H1 (cell line): ENCODE data around the gene GALNTL6. TPM values are rescaled to one million over a fixed set of nuclear protein-coding genes. Genes with fewer than 3 reads are reported as not detected.

Experiments used
- CTCF ChIA-PET: fragments of 300-600 bp; sonication (Branson Sonifier 250); formaldehyde crosslinking; loops from one replicate; lab custom pipeline; 2021; ENCODE audit not compliant: partially characterized antibody; lab: Charles Lee
- POLR2A ChIA-PET: fragments of 300-600 bp; sonication (Branson Sonifier 250); formaldehyde crosslinking; loops from one replicate; lab custom pipeline; 2021; ENCODE audit warnings: inconsistent platforms; ENCODE audit not compliant: partially characterized antibody; lab: Charles Lee
- DNase-seq, 2 experiments: peaks; one replicate each; pipeline versions ENCODE4 v3.0.0 to v3.0.0-alpha.2; 2010 to 2022; ENCODE audit warnings: low spot score in 2 of 2, low read depth in 1 of 2, mixed read lengths in 1 of 2
- FAIRE-seq: peaks from 2 replicates; lab custom pipeline; 2011; peaks lifted over from hg19 to GRCh38; lab: Jason Lieb, UNC
- H2AFZ ChIP-seq: 2 replicates; pipeline ENCODE4 v1.8.1; 2012; ENCODE audit warnings: low read length, inconsistent platforms
- H2AK5ac ChIP-seq: 2 replicates; pipeline ENCODE4 v1.6.1; 2013; ENCODE audit warnings: low read depth, low read length
- H2BK120ac ChIP-seq: replicated peaks from 2 replicates; pipeline ENCODE3; 2013; ENCODE audit warnings: low read depth, low read length, inconsistent platforms
- H2BK12ac ChIP-seq: 2 replicates; pipeline ENCODE4 v1.6.1; 2013; ENCODE audit warnings: low read depth, low read length
- H2BK15ac ChIP-seq: 2 replicates; pipeline ENCODE4 v1.6.1; 2013; ENCODE audit warnings: low read length
- H2BK20ac ChIP-seq: 2 replicates; pipeline ENCODE4 v1.6.1; 2013; ENCODE audit warnings: low read length
- H2BK5ac ChIP-seq: 2 replicates; pipeline ENCODE4 v1.6.1; 2013; ENCODE audit warnings: low read depth, low read length
- H3K14ac ChIP-seq: 2 replicates; pipeline ENCODE4 v1.6.1; 2013; ENCODE audit warnings: inconsistent platforms; ENCODE audit not compliant: insufficient read length
- H3K18ac ChIP-seq: 2 replicates; pipeline ENCODE4 v1.6.1; 2013; ENCODE audit warnings: low read length; ENCODE audit errors: extremely low read depth
- H3K23ac ChIP-seq: 2 replicates; pipeline ENCODE4 v1.6.1; 2013; ENCODE audit warnings: inconsistent platforms; ENCODE audit not compliant: insufficient read length
- H3K23me2 ChIP-seq: 2 replicates; pipeline ENCODE4 v1.6.1; 2013; ENCODE audit warnings: low read depth, low read length
- H3K27ac ChIP-seq: 2 replicates; pipeline ENCODE4 v1.6.1; 2011; ENCODE audit warnings: low read depth, low read length, inconsistent platforms
- H3K27me3 ChIP-seq, 4 experiments: replicated peaks in 1 of 4; 1 replicate in 1 of 4; 2 replicates in 3 of 4; pipeline versions ENCODE4 v1.6.1 to v1.8.1; 2011 to 2013; ENCODE audit warnings: low read length in 3 of 4, mild to moderate bottlenecking in 3 of 4, inconsistent platforms in 2 of 4, mixed read lengths in 2 of 4, moderate library complexity in 1 of 4; ENCODE audit not compliant: control insufficient read depth in 3 of 4, insufficient read depth in 3 of 4; ENCODE audit errors: extremely low read depth in 1 of 4
- H3K36me3 ChIP-seq, 4 experiments: 2 replicates each; pipeline versions ENCODE4 v1.6.1 to v1.8.1; 2011 to 2013; ENCODE audit warnings: mild to moderate bottlenecking in 4 of 4, low read length in 3 of 4, moderate library complexity in 2 of 4, control low read depth in 1 of 4, inconsistent platforms in 1 of 4; ENCODE audit not compliant: insufficient read depth in 4 of 4, control insufficient read depth in 2 of 4
- H3K4ac ChIP-seq: replicated peaks from 2 replicates; pipeline ENCODE3; 2013; ENCODE audit warnings: low read length, low read depth, mixed read lengths, inconsistent platforms; ENCODE audit not compliant: insufficient read length
- H3K4me1 ChIP-seq, 4 experiments: replicated peaks in 1 of 4; 1 replicate in 1 of 4; 2 replicates in 3 of 4; pipeline versions ENCODE4 v1.6.1 to v1.8.1; 2011 to 2013; ENCODE audit warnings: low read length in 3 of 4, inconsistent platforms in 2 of 4, mixed read lengths in 1 of 4; ENCODE audit not compliant: insufficient read depth in 4 of 4, control insufficient read depth in 3 of 4
- H3K4me2 ChIP-seq, 2 experiments: 2 replicates each; pipeline versions ENCODE4 v1.6.1 to v1.8.1; 2011 to 2013; ENCODE audit warnings: low read depth in 2 of 2, low read length in 2 of 2, control low read depth in 1 of 2, inconsistent platforms in 1 of 2, mild to moderate bottlenecking in 1 of 2; ENCODE audit not compliant: insufficient read depth in 1 of 2
- H3K4me3 ChIP-seq, 4 experiments: fragments of 200-600, 300-600 bp in 1 of 4; sonication (generic), shearing (Covaris generic), sonication (Bioruptor Twin) in 1 of 4; 2 replicates each; pipeline versions ENCODE4 v1.5.1 to v1.8.1; 2011 to 2016; ENCODE audit warnings: low read length in 4 of 4, low read depth in 3 of 4, control low read depth in 2 of 4, inconsistent platforms in 2 of 4, mild to moderate bottlenecking in 2 of 4, mixed read lengths in 1 of 4, moderate library complexity in 1 of 4; ENCODE audit not compliant: insufficient read depth in 2 of 4; ENCODE audit errors: extremely low read depth in 1 of 4
- H3K56ac ChIP-seq: replicated peaks from 2 replicates; pipeline ENCODE3; 2013; ENCODE audit warnings: low read depth, mild to moderate bottlenecking, mixed read lengths, low read length, inconsistent platforms; ENCODE audit not compliant: insufficient read length
- H3K79me1 ChIP-seq: 2 replicates; pipeline ENCODE4 v1.6.1; 2013; ENCODE audit warnings: low read depth, low read length, control low read depth
- H3K79me2 ChIP-seq, 2 experiments: 2 replicates each; pipeline versions ENCODE4 v1.6.1 to v1.8.1; 2012 to 2013; ENCODE audit warnings: low read length in 2 of 2, mild to moderate bottlenecking in 2 of 2, inconsistent platforms in 1 of 2; ENCODE audit not compliant: insufficient read depth in 2 of 2, control insufficient read depth in 1 of 2
- H3K9ac ChIP-seq, 4 experiments: replicated peaks in 1 of 4; 1 replicate in 1 of 4; 2 replicates in 3 of 4; pipeline versions ENCODE4 v1.6.1 to v1.8.1; 2011 to 2013; ENCODE audit warnings: low read depth in 3 of 4, low read length in 3 of 4, control low read depth in 2 of 4, mild to moderate bottlenecking in 2 of 4, moderate library complexity in 2 of 4, inconsistent platforms in 1 of 4; ENCODE audit errors: extremely low read depth in 1 of 4
- H3K9me3 ChIP-seq, 2 experiments: 2 replicates each; pipeline versions ENCODE4 v1.6.1 to v1.8.1; 2012 to 2013; ENCODE audit warnings: mild to moderate bottlenecking in 2 of 2, moderate library complexity in 2 of 2, control low read depth in 1 of 2, inconsistent platforms in 1 of 2, low read depth in 1 of 2, low read length in 1 of 2, mixed read lengths in 1 of 2; ENCODE audit not compliant: insufficient read depth in 2 of 2
- H4K20me1 ChIP-seq, 2 experiments: replicated peaks in 1 of 2; 2 replicates each; pipeline versions ENCODE3 to v1.8.1; 2011 to 2013; ENCODE audit warnings: inconsistent platforms in 2 of 2, low read length in 2 of 2, mild to moderate bottlenecking in 1 of 2; ENCODE audit not compliant: insufficient read depth in 2 of 2, control insufficient read depth in 1 of 2
- H4K5ac ChIP-seq: 2 replicates; pipeline ENCODE4 v1.6.1; 2013; ENCODE audit warnings: low read length, low read depth, mixed read lengths, inconsistent platforms; ENCODE audit not compliant: insufficient read length
- H4K8ac ChIP-seq: 2 replicates; pipeline ENCODE4 v1.8.0; 2013; ENCODE audit warnings: mild to moderate bottlenecking, moderate library complexity, low read length, inconsistent platforms; ENCODE audit not compliant: insufficient read depth; ENCODE audit errors: extremely low read depth
- H4K91ac ChIP-seq: replicated peaks from 2 replicates; pipeline ENCODE3; 2013; ENCODE audit warnings: low read length, mixed read lengths, inconsistent platforms; ENCODE audit not compliant: insufficient read length
- ASH2L ChIP-seq: fragments of 200-600, 300-600 bp; sonication (generic); IDR thresholded peaks from one replicate; pipeline ENCODE4 v1.7.1; 2017; ENCODE audit warnings: low read length
- BACH1 ChIP-seq: IDR thresholded peaks from 2 replicates; pipeline ENCODE4 v1.6.1; 2012; ENCODE audit warnings: low read length, improper control_type of control experiment
- CBX8 ChIP-seq: fragments of 300-800, 300-1000 bp; sonication (generic); IDR thresholded peaks from 2 replicates; pipeline ENCODE4 v1.7.1; 2016; ENCODE audit warnings: low read depth, low read length, borderline replicate concordance
- CREB1 ChIP-seq: IDR thresholded peaks from 2 replicates; pipeline ENCODE4 v1.6.1; 2012; ENCODE audit warnings: inconsistent platforms
- EGR1 ChIP-seq: IDR thresholded peaks from 2 replicates; pipeline ENCODE4 v1.6.1; 2011; ENCODE audit warnings: low read depth, low read length, borderline replicate concordance
- EP300 ChIP-seq, 2 experiments: IDR thresholded peaks; 1 replicate in 1 of 2; 2 replicates in 1 of 2; pipeline ENCODE4 v1.6.1; 2011 to 2012; ENCODE audit warnings: low read depth in 2 of 2, low read length in 2 of 2, mild to moderate bottlenecking in 2 of 2, borderline replicate concordance in 1 of 2, inconsistent platforms in 1 of 2, moderate library complexity in 1 of 2
- HDAC2 ChIP-seq, 2 experiments: fragments of 300-600 bp in 1 of 2; sonication (generic) in 1 of 2; IDR thresholded peaks; 2 replicates each; pipeline ENCODE4 v1.6.1; 2011 to 2012; ENCODE audit warnings: low read depth in 2 of 2, low read length in 2 of 2, mild to moderate bottlenecking in 2 of 2, moderate library complexity in 2 of 2, borderline replicate concordance in 1 of 2, inconsistent platforms in 1 of 2
- KDM1A ChIP-seq: fragments of 200-600, 300-600 bp; sonication (generic); IDR thresholded peaks from 2 replicates; pipeline ENCODE4 v1.7.1; 2016; ENCODE audit warnings: mild to moderate bottlenecking, low read length, borderline replicate concordance
- PHF8 ChIP-seq: fragments of 200-600 bp; sonication (generic); conservative IDR thresholded peaks from 2 replicates; pipeline ENCODE4 v1.7.1; 2012; ENCODE audit warnings: low read depth, mild to moderate bottlenecking, inconsistent platforms, low read length, moderate library complexity
- POU5F1 ChIP-seq: IDR thresholded peaks from 2 replicates; pipeline ENCODE4 v1.6.1; 2011; ENCODE audit warnings: low read depth, mild to moderate bottlenecking, low read length, moderate library complexity
- RBBP5 ChIP-seq: IDR thresholded peaks from 2 replicates; pipeline ENCODE4 v1.7.1; 2012; ENCODE audit warnings: low read depth, mild to moderate bottlenecking, inconsistent platforms, low read length, moderate library complexity, borderline replicate concordance
- RXRA ChIP-seq: IDR thresholded peaks from 2 replicates; pipeline ENCODE4 v1.6.1; 2011; ENCODE audit warnings: low read depth, mild to moderate bottlenecking, low read length, moderate library complexity; ENCODE audit not compliant: insufficient read depth
- SAP30 ChIP-seq: fragments of 300-600 bp; sonication (generic); IDR thresholded peaks from 2 replicates; pipeline ENCODE4 v1.7.1; 2012; ENCODE audit warnings: low read length, moderate library complexity, mild to moderate bottlenecking, inconsistent platforms; ENCODE audit not compliant: insufficient read depth, insufficient replicate concordance
- SP1 ChIP-seq: IDR thresholded peaks from 2 replicates; pipeline ENCODE4 v1.6.1; 2011; ENCODE audit warnings: low read depth, low read length
- SUZ12 ChIP-seq: fragments of 200-600 bp; sonication (generic); IDR thresholded peaks from 2 replicates; pipeline ENCODE4 v1.6.1; 2012; ENCODE audit warnings: mild to moderate bottlenecking, inconsistent platforms, low read length, moderate library complexity, mixed read lengths
- WGBS, 2 experiments: shearing (Covaris generic) in 1 of 2; methylation state at CpG; one replicate each; pipeline versions ENCODE4 v1.1.6 to v1.1.7; 2013 to 2015; ENCODE audit warnings: low lambda C conversion rate in 2 of 2, mixed read lengths in 2 of 2, inconsistent platforms in 1 of 2, low coverage in 1 of 2, missing lambda C conversion rate in 1 of 2; ENCODE audit not compliant: insufficient replicate concordance in 2 of 2, insufficient coverage in 1 of 2, insufficient read length in 1 of 2; ENCODE audit errors: extremely low coverage in 1 of 2, missing lambda C conversion rate in 1 of 2; 5-methylcytosine and 5-hydroxymethylcytosine counted together
- polyA plus RNA-seq, 7 experiments: library from polyadenylated mRNA; depleted of rRNA in 3 of 7; stranded (reverse) in 5 of 7; unstranded in 2 of 7; fragments of >200 nt in 5 of 7; fragments of 200-250 nt in 2 of 7; gene quantifications; 1 replicate in 5 of 7; 2 replicates in 1 of 7; 4 replicates in 1 of 7; pipeline versions ENCODE4 v1.2.1 to v1.2.3, GENCODE V29; 2011 to 2013; ENCODE audit warnings: missing spikeins in 2 of 7, mixed read lengths in 2 of 7
- total RNA-seq: library from RNA; stranded (reverse); fragmentation: NEBNext Ultra II Directional; extraction: Animal tissue kit (Norgen Biotek cat#: 25700); gene quantifications from 2 replicates; pipeline ENCODE4 v1.2.1, GENCODE V29; 2021

The GALNTL6 gene
- total and polyA plus RNA-seq, 2 of the 8 experiments (the other 6 are each of a cell fraction or from before 2014, with no cell fraction given): 0.03 to 0.32 TPM

DNA sequence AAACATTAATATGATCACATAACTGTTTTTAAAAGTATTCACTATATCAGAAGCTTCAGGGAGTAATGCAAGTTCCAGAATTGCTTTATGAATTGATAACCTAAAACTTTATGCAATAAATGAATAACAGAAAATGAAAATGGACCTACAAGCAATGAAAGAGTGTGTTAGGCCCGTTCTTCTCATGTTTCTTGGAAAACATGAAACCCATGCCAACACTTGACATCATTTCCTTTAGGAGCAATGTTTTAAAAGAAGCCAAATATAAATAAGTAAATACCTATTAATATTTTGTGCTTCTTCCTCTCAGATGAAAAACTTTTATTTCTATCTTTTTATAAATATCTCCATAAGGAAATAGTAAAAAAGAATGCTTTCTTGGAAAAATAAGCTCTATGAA lies 1232.4 kb downstream of the GALNTL6 start:
- no peak overlapping the region for H3K4me2 ChIP-seq
- H3K14ac ChIP-seq: no peak overlapping the region
- ChIA-PET CTCF (interaction anchor here (3.3 kb wide), 1 partner anchor 13 kb away, joined by 13 read pairs; no protein-coding TSS in a partner anchor), POLR2A (no interaction called here)
- no peak overlapping the region for H4K8ac ChIP-seq
- peaks cover 0 to 1% (median 0%) of the 10 kb centered on the region in 4 experiments; a peak in 1 of 7 replicates for H3K27me3 ChIP-seq
- H4K20me1 ChIP-seq: no peaks in the 10 kb centered on the region
- no peaks in the 10 kb centered on the region for H3K36me3 ChIP-seq
- H2BK12ac ChIP-seq: no peak overlapping the region
- H3K27ac ChIP-seq: no peak overlapping the region
- no peak overlapping the region for H3K18ac ChIP-seq
- WGBS, 2 experiments: 83% methylated on average over 1 of the region's 1 CpG; no CpG with 5 or more reads in 1 of the 2 experiments
- no peaks in the 10 kb centered on the region for H3K9me3 ChIP-seq
- no peak for FAIRE-seq
- no peak overlapping the region for H4K5ac ChIP-seq
- no peak for DNase-seq
- H3K56ac ChIP-seq: no peak overlapping the region
- H2BK20ac ChIP-seq: no peak overlapping the region
- no peak overlapping the region for H2AFZ ChIP-seq
- H2BK5ac ChIP-seq: no peak overlapping the region
- H3K79me1 ChIP-seq: no peaks in the 10 kb centered on the region
- H2BK120ac ChIP-seq: no peak overlapping the region
- no peak overlapping the region for H3K4ac ChIP-seq
- no peak overlapping the region for H3K9ac ChIP-seq
- H2BK15ac ChIP-seq: no peak overlapping the region
- H3K4me3 ChIP-seq: no peak overlapping the region
- H3K23me2 ChIP-seq: no peaks in the 10 kb centered on the region
- H3K23ac ChIP-seq: no peak overlapping the region
- no peaks in the 10 kb centered on the region for H3K4me1 ChIP-seq
- H3K79me2 ChIP-seq: no peaks in the 10 kb centered on the region
- no peak overlapping the region for H4K91ac ChIP-seq
- H2AK5ac ChIP-seq: no peak overlapping the region
- TF ChIP-seq POU5F1: no peak
- TF ChIP-seq KDM1A: no peak
- no peak for TF ChIP-seq RBBP5
- TF ChIP-seq SAP30: no peak
- no peak for TF ChIP-seq BACH1
- no peak for TF ChIP-seq SP1
- TF ChIP-seq CBX8: no peak
- TF ChIP-seq SUZ12: no peak
- TF ChIP-seq EP300 (IDR thresholded peaks at IDR 0.05; ENCODE audit: borderline replicate concordance in 1 of 2, low read depth in 2 of 2, low read length in 2 of 2): no peak
- TF ChIP-seq HDAC2 (IDR thresholded peaks at IDR 0.05; ENCODE audit: borderline replicate concordance in 1 of 2, low read depth in 2 of 2, low read length in 2 of 2): no peak
- no peak for TF ChIP-seq PHF8
- TF ChIP-seq CREB1: no peak
- no peak for TF ChIP-seq EGR1
- no peak for TF ChIP-seq ASH2L
- no peak for TF ChIP-seq RXRA
